ENCODE measurements around the gene ACSM5. TPM values are rescaled to one million over a fixed set of nuclear protein-coding genes. Genes with fewer than 3 reads are reported as not detected.
"Not testable (repeated sequence)": the region's sequence is repeated elsewhere in the genome, so short reads cannot be mapped to it uniquely, and the experiment has no call there.

Gene ACSM5
- total and polyA plus RNA-seq, 2 of the 4 experiments (the other 2 are of a cell fraction), result not detected

DNA sequence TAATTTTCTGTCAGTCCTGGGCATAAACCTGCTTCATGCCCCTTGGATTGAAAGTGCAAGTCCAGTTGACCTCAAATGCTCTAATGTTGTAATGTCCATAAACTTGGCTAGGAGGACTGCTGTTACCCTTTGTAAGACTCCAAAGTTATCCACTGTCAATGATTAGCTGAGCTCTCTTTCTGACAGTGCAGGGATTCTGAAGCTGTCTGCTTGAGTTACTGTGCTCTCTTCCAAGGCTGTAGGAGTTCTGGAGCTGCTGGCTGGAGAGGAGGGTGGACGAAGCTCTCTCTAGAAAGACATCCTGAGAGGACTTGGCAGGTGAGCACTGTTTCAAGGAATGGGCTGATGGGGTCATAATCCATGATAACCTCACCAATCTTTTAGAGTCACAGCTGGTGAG is 42.0 kb downstream of the ACSM5 start, which contains the start of gene ACSM2A:
Gene ACSM2A, plus strand, starts transcription at position 158 of the 400 bp plus-strand sequence. CDS start 8,594 bp downstream, outside the sequence.
- dilution Hi-C loops (cut with HindIII; ENCODE audit: low sequenced_read_pairs, unreplicated experiment); ATAC-seq (ENCODE audit: low read depth); H3K9me3 ChIP-seq (ENCODE audit: control insufficient read depth, insufficient read depth, low read length); in situ Hi-C loops (cut with MboI; ENCODE audit: low sequenced_read_pairs); H3K36me3 ChIP-seq (ENCODE audit: control insufficient read depth, insufficient read depth, low read length); H3K18ac ChIP-seq (ENCODE audit: low read depth, low read length); H2BK120ac ChIP-seq (ENCODE audit: low read depth, low read length); H2BK15ac ChIP-seq (ENCODE audit: low read depth, low read length); H3K23ac ChIP-seq (ENCODE audit: low read depth, low read length); H2AK9ac ChIP-seq (replicated peaks; ENCODE audit: low read depth, low read length, poor library complexity); H3K56ac ChIP-seq (ENCODE audit: extremely low read depth, insufficient read depth, low read length); H4K5ac ChIP-seq (ENCODE audit: low read depth, low read length); H2BK5ac ChIP-seq (ENCODE audit: low read depth, low read length, poor library complexity, severe bottlenecking); H4K20me1 ChIP-seq (ENCODE audit: insufficient read depth, low read length); H4K8ac ChIP-seq (ENCODE audit: low read depth in 2 of 2, low read length in 2 of 2); DNase-seq; H3K27me3 ChIP-seq (ENCODE audit: control insufficient read depth, insufficient read depth, low read length); H2BK20ac ChIP-seq (ENCODE audit: low read depth, low read length); CTCF ChIA-PET; H3K4me2 ChIP-seq (ENCODE audit: low read depth, low read length); H3K9me1 ChIP-seq (ENCODE audit: insufficient read depth, low read length); intact Hi-C loops (cut with micrococcal nuclease); H3K27ac ChIP-seq (ENCODE audit: insufficient read depth, low read length); H4K91ac ChIP-seq (ENCODE audit: insufficient read depth, low read depth, low read length); H3K4me1 ChIP-seq (ENCODE audit: control insufficient read depth, insufficient read depth, low read length); H3K4me3 ChIP-seq (ENCODE audit: insufficient read depth, low read depth, low read length); POLR2A ChIA-PET (ENCODE audit: unreplicated experiment); H3K14ac ChIP-seq (replicated peaks; ENCODE audit: low read depth, low read length); H2AK5ac ChIP-seq (ENCODE audit: low read depth, low read length); H3K4ac ChIP-seq (ENCODE audit: low read depth, low read length); H2AFZ ChIP-seq (replicated peaks; ENCODE audit: low read length, poor library complexity); H3K9ac ChIP-seq (ENCODE audit: low read depth, low read length); BruUV-seq (replicated peaks); H3K79me1 ChIP-seq (ENCODE audit: low read depth in 1 of 2, low read length in 2 of 2): not testable (repeated sequence)
- no CpG with 5 or more reads among the region's 1 CpG for WGBS, 2 experiments (ENCODE audit: extremely low coverage in 2 of 2, insufficient read length in 1 of 2)

- H3K4me3 ChIP-seq (ENCODE audit: insufficient read depth, low read depth, low read length); POLR2A ChIA-PET (ENCODE audit: unreplicated experiment); BruUV-seq (replicated peaks); DNase-seq; H3K4me1 ChIP-seq (ENCODE audit: control insufficient read depth, insufficient read depth, low read length); H2BK120ac ChIP-seq (ENCODE audit: low read depth, low read length); H3K56ac ChIP-seq (ENCODE audit: extremely low read depth, insufficient read depth, low read length); H3K9me1 ChIP-seq (ENCODE audit: insufficient read depth, low read length); H4K91ac ChIP-seq (ENCODE audit: insufficient read depth, low read depth, low read length); H3K9ac ChIP-seq (ENCODE audit: low read depth, low read length); H3K27me3 ChIP-seq (ENCODE audit: control insufficient read depth, insufficient read depth, low read length); H4K20me1 ChIP-seq (ENCODE audit: insufficient read depth, low read length); H3K18ac ChIP-seq (ENCODE audit: low read depth, low read length); H3K23ac ChIP-seq (ENCODE audit: low read depth, low read length); CTCF ChIA-PET; H3K36me3 ChIP-seq (ENCODE audit: control insufficient read depth, insufficient read depth, low read length); H2AFZ ChIP-seq (replicated peaks; ENCODE audit: low read length, poor library complexity); ATAC-seq (ENCODE audit: low read depth); H4K8ac ChIP-seq (ENCODE audit: low read depth in 2 of 2, low read length in 2 of 2); H3K14ac ChIP-seq (replicated peaks; ENCODE audit: low read depth, low read length); H3K4ac ChIP-seq (ENCODE audit: low read depth, low read length); intact Hi-C loops (cut with micrococcal nuclease); H2AK9ac ChIP-seq (replicated peaks; ENCODE audit: low read depth, low read length, poor library complexity); H2BK5ac ChIP-seq (ENCODE audit: low read depth, low read length, poor library complexity, severe bottlenecking); H2AK5ac ChIP-seq (ENCODE audit: low read depth, low read length); H2BK15ac ChIP-seq (ENCODE audit: low read depth, low read length); H2BK20ac ChIP-seq (ENCODE audit: low read depth, low read length); H3K79me1 ChIP-seq (ENCODE audit: low read depth in 1 of 2, low read length in 2 of 2); dilution Hi-C loops (cut with HindIII; ENCODE audit: low sequenced_read_pairs, unreplicated experiment); H3K4me2 ChIP-seq (ENCODE audit: low read depth, low read length); H3K27ac ChIP-seq (ENCODE audit: insufficient read depth, low read length); H4K5ac ChIP-seq (ENCODE audit: low read depth, low read length); H3K9me3 ChIP-seq (ENCODE audit: control insufficient read depth, insufficient read depth, low read length); in situ Hi-C loops (cut with MboI; ENCODE audit: low sequenced_read_pairs): not testable (repeated sequence)
- no CpG with 5 or more reads among the region's 5 CpGs for WGBS, 2 experiments (ENCODE audit: extremely low coverage in 2 of 2, insufficient read length in 1 of 2)
These were observed 44.3 kb downstream of the ACSM5 start for GRCh38 chr16:20453633-20454032.
